Measurements from ENCODE around the gene AGFG2. TPM values are rescaled to one million over a fixed set of nuclear protein-coding genes. Genes with fewer than 3 reads are reported as not detected.
A peak's percentile ranks its signal among the peaks of the same experiment; 100 is the strongest.
"Not testable (repeated sequence)": the region's sequence is repeated elsewhere in the genome, so short reads cannot be mapped to it uniquely, and the experiment has no call there.

The AGFG2 gene
- total RNA-seq, 1 donor from 2014 or later: 1.3 TPM

DNA sequence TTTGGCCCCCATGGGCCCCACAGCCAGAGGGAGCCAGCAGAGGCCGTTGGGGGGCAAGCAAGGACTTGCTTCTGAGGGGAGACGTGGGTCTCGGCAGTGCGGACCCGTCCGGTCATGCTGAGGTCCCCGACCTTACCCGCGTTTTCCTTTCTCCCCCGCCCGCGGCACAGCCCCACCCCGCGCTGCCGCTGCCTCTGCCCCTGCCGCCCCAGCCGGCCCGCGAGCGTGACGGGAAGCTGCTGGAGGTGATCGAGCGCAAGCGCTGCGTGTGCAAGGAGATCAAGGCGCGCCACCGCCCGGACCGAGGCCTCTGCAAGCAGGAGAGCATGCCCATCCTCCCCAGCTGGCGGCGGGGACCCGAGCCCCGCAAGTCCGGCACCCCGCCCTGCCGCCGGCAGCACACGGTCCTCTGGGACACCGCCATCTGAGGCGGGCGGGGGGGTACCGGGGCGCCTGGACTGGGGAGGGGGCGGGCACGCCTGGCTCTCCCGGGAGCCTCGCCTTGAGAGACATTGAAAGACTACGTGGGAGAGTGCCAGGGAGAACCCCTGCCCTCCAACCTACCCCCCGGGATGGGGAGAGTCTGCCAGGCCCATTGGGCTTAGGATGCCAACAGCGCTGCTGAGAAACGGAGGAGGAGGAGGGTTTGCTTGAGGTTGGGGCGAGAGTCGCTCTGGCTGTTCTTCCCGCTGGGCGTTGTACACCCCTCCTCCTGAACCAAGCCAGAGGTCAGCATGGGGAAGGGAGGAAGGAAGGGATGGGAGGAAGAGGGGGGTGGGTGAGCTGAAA is 45.3 kb upstream of the AGFG2 start:
- peak overlapping the region; percentile 28 for H3K4me3 ChIP-seq (ENCODE audit: low read depth, low read length)
- DNase-seq (ENCODE audit: low read depth) (peak; percentile 22), FAIRE-seq (no peak)
- TF ChIP-seq, protein P1, sequence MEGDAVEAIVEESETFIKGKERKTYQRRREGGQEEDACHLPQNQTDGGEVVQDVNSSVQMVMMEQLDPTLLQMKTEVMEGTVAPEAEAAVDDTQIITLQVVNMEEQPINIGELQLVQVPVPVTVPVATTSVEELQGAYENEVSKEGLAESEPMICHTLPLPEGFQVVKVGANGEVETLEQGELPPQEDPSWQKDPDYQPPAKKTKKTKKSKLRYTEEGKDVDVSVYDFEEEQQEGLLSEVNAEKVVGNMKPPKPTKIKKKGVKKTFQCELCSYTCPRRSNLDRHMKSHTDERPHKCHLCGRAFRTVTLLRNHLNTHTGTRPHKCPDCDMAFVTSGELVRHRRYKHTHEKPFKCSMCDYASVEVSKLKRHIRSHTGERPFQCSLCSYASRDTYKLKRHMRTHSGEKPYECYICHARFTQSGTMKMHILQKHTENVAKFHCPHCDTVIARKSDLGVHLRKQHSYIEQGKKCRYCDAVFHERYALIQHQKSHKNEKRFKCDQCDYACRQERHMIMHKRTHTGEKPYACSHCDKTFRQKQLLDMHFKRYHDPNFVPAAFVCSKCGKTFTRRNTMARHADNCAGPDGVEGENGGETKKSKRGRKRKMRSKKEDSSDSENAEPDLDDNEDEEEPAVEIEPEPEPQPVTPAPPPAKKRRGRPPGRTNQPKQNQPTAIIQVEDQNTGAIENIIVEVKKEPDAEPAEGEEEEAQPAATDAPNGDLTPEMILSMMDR (IDR thresholded peaks at IDR 0.05; ENCODE audit: insufficient read depth, low read length, severe bottlenecking): no peak
- H3K27me3 ChIP-seq (ENCODE audit: control insufficient read depth, insufficient read depth, low read length): no peaks in the 10 kb centered on the region
- H3K36me3 ChIP-seq (ENCODE audit: control insufficient read depth, insufficient read depth, low read length): no peaks in the 10 kb centered on the region

DNA sequence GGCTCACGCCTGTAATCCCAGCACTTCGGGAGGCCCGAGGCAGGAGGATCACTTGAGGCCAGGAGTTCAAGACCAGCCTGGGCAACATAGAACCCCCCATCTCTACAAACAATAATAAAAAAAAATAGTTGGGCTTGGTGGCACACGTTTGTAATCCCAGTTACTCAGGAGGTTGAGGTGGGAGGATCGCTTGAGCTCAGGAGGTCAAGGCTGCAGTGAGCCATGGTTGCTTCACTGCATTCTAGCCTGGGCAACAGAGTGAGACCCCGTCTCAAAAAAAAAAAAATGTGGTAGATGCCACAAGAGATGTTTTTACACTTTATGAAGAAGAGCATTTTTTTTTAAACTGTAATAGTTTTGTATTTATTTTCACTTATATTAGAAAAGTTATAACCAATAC is 42.5 kb upstream of the AGFG2 start:
- FAIRE-seq: no peak
- TF ChIP-seq, protein P1 (IDR thresholded peaks at IDR 0.05; ENCODE audit: insufficient read depth, low read length, severe bottlenecking): no peak
- Histone ChIP-seq H3K27me3 (ENCODE audit: control insufficient read depth, insufficient read depth, low read length) (no peaks in the 10 kb centered on the region), H3K4me3 (ENCODE audit: low read depth, low read length) (no peak overlapping the region), H3K36me3 (ENCODE audit: control insufficient read depth, insufficient read depth, low read length) (no peaks in the 10 kb centered on the region)
- no peak for DNase-seq (ENCODE audit: low read depth)

DNA sequence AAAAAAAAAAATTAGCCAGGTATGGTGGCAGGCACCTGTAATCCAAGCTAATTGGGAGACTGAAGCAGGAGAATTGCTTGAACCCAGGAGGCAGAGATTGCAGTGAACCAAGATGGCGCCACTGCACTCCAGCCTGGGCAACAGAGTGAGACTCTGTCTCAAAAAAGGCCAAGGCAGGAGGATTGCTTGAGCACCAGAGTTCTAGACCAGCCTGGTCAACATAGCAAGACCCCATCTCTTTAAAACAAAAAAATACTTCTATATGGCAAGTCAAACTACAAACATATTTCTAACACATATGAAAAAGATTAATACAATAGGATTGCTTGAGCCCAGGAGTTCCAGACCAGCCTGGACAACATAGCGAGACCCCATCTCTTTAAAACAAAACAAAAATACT is 38.3 kb upstream of the AGFG2 start:
- not testable (repeated sequence) for DNase-seq (ENCODE audit: low read depth); H3K36me3 ChIP-seq (ENCODE audit: control insufficient read depth, insufficient read depth, low read length); FAIRE-seq; H3K27me3 ChIP-seq (ENCODE audit: control insufficient read depth, insufficient read depth, low read length); H3K4me3 ChIP-seq (ENCODE audit: low read depth, low read length)

DNA sequence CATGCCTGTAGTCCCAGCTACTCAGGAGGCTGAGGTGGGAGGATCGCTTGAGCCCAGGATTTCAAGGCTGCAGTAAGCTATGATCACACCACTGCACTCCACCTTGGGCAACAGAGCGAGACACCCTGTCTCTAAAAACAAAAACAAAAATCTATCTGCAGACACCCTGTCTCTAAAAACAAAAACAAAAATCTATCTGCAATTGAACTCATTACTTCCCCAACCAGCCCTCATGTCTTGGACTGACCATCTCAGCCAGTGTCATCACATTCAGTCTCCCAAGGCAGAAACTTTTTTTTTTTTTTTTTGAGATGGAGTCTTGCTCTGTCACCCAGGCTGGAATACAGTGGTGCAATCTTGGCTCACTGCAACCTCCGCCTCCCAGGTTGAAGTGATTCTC is 35.0 kb upstream of the AGFG2 start:
- H3K27me3 ChIP-seq (ENCODE audit: control insufficient read depth, insufficient read depth, low read length); FAIRE-seq; DNase-seq (ENCODE audit: low read depth); H3K36me3 ChIP-seq (ENCODE audit: control insufficient read depth, insufficient read depth, low read length); H3K4me3 ChIP-seq (ENCODE audit: low read depth, low read length): not testable (repeated sequence)

DNA sequence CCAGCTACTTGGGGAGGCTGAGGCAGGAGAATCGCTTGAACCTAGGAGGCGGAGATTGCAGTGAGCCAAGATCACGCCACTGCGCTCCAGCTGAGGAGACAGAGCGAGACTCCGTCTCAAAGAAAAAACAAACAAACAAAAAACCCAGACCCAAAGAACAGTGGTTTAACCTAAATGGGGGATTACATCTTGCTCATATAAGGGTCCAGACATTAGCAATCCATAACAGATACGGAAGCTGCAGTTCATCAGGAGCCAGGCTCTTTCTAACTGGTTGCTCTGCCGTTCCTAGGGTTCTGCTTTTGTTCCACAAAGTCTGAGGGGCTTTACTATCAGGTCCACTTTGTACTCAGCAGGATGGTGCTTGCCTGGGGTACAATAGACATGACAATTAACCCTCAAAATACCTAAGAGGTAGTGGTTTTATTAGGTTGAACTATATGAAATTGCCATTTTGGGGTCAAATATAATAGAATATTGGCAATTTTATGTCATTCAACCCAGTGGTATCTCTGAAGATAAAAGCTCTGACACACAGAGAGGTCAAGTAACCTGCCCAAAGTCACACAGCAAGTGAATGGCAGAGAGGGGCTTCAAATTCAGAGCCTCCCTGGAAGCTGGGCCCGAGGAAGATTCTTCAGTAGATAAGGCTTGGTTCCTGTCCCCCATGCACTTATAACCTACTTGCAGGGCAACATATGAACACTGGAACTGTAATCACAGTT is 34.0 kb upstream of the AGFG2 start:
- TF ChIP-seq, protein P1 (IDR thresholded peaks at IDR 0.05; ENCODE audit: insufficient read depth, low read length, severe bottlenecking): no peak
- DNase-seq (ENCODE audit: low read depth) (no peak), FAIRE-seq (no peak)
- H3K27me3 ChIP-seq (ENCODE audit: control insufficient read depth, insufficient read depth, low read length): no peaks in the 10 kb centered on the region
- H3K36me3 ChIP-seq (ENCODE audit: control insufficient read depth, insufficient read depth, low read length): no peaks in the 10 kb centered on the region
- H3K4me3 ChIP-seq (ENCODE audit: low read depth, low read length): no peak overlapping the region

DNA sequence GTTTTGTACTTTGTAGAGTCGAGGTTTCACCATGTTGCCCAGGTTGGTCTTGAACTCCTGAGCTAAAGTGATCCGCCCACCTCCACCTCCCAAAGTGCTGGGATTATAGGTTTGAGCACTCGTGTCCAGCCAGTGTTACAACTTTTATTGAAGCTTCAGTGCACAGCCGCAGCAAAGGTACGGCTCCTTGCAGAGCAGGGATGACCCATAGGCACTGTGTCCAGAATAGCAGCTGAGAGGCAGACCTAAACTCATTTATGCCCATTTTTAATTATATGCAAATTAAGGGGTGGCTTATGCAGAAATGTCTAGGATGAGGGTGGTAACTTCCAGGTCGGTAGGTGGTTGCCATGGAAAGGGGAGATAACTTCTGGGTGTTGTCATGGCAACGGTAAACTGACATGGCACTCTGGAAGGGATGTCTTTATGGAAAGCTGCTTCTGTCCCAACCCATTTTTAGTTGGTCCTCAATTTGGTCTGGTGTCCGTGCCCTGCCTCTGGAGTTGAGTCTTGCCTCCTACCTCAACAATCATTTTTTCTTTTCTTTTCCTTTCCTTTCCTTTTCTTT is 32.6 kb upstream of the AGFG2 start:
- no peak overlapping the region for H3K4me3 ChIP-seq (ENCODE audit: low read depth, low read length)
- H3K27me3 ChIP-seq (ENCODE audit: control insufficient read depth, insufficient read depth, low read length): no peaks in the 10 kb centered on the region
- DNase-seq (ENCODE audit: low read depth) (no peak), FAIRE-seq (no peak)
- TF ChIP-seq, protein P1 (IDR thresholded peaks at IDR 0.05; ENCODE audit: insufficient read depth, low read length, severe bottlenecking): no peak
- H3K36me3 ChIP-seq (ENCODE audit: control insufficient read depth, insufficient read depth, low read length): no peaks in the 10 kb centered on the region

Measured in bronchial epithelial cell (primary cell).